A549 treated with dexamethasone at 1 μM for 4 hours (cell line): ENCODE data around the gene MUS81. TPM values are rescaled to one million over a fixed set of nuclear protein-coding genes. Genes with fewer than 3 reads are reported as not detected.

Experiments
- total RNA-seq: library from RNA; stranded (reverse); fragments of 200-300 nt; extraction: Qiagen RNA extraction; gene quantifications from 5 replicates; pipeline ENCODE4 v1.2.3, GENCODE V29; 2022

Gene MUS81
- 22.6 to 34.8 TPM (median 32.1 TPM) in 5 replicates for total RNA-seq

GRCh38 chr11:65860278-65861164 is at the start of gene MUS81:
MUS81 (plus strand) TSS chr11:65860433; CDS start chr11:65860754, 321 bp downstream.

GRCh38 chr11:65833297-65834030 is 26.8 kb upstream of the MUS81 start, which contains the start of gene SNX32:
SNX32 (plus strand) TSS chr11:65833963; CDS start chr11:65834066, 103 bp downstream.

GRCh38 chr11:65857853-65858680 is 2.2 kb upstream of the MUS81 start, which contains the start of gene CFL1:
CFL1 (minus strand) TSS chr11:65858180; CDS start chr11:65858099, 81 bp downstream.

GRCh38 chr11:65872586-65873317 is 12.5 kb downstream of the MUS81 start, which contains the start of gene EFEMP2:
EFEMP2 (minus strand) TSS chr11:65872800; CDS start chr11:65872354, 446 bp downstream.

GRCh38 chr11:65879617-65880016 is 19.4 kb downstream of the MUS81 start, which contains the start of gene CTSW:
CTSW (plus strand) TSS chr11:65879837; CDS start chr11:65879855, 18 bp downstream.

GRCh38 chr11:65888163-65888814 is 28.1 kb downstream of the MUS81 start, which contains the start of gene FIBP:
FIBP (minus strand) TSS chr11:65888471; CDS start chr11:65888418, 53 bp downstream.

GRCh38 chr11:65890324-65891218 is 30.3 kb downstream of the MUS81 start, which contains the start of gene CCDC85B:
CCDC85B (plus strand) TSS chr11:65890673; CDS start chr11:65890784, 111 bp downstream.

GRCh38 chr11:65900125-65900898 is 40.1 kb downstream of the MUS81 start, which contains the start of gene FOSL1:
FOSL1 (minus strand) TSS chr11:65900388; CDS start chr11:65900339, 49 bp downstream.

Other genes with a start within 250 kb of the MUS81 start
- 39.9 to 50.8 TPM (median 46.4 TPM) in 5 replicates for gene MAP3K11, start 246.2 kb upstream of the MUS81 start, total RNA-seq
- 22.5 to 37.8 TPM (median 36.0 TPM) in 5 replicates for gene PCNX3, start 244.7 kb upstream of the MUS81 start, total RNA-seq
- gene SIPA1, start 222.3 kb upstream of the MUS81 start, total RNA-seq: 9.4 to 16.4 TPM (median 15.6 TPM) in 5 replicates
- 58.7 to 77.6 TPM (median 77.2 TPM) in 5 replicates for gene RELA, start 197.5 kb upstream of the MUS81 start, total RNA-seq
- gene KAT5, start 148.2 kb upstream of the MUS81 start, total RNA-seq: 43.0 to 54.7 TPM (median 52.9 TPM) in 5 replicates
- gene RNASEH2C, start 139.6 kb upstream of the MUS81 start, total RNA-seq: 22.8 to 46.0 TPM (median 44.1 TPM) in 5 replicates
- 7.5 to 12.1 TPM (median 10.0 TPM) in 5 replicates for gene AP5B1, start 79.5 kb upstream of the MUS81 start, total RNA-seq
- gene OVOL1, start 73.4 kb upstream of the MUS81 start, total RNA-seq: 0.05 to 0.12 TPM (median 0.08 TPM) in 5 replicates
- 0.03 to 0.08 TPM (median 0.04 TPM) in 3 of 5 replicates, not detected in the others for gene SNX32, start 26.5 kb upstream of the MUS81 start, total RNA-seq
- gene CFL1, start 2.3 kb upstream of the MUS81 start, total RNA-seq: 2,038 to 2,379 TPM (median 2,208 TPM) in 5 replicates
- 0.21 to 1.0 TPM (median 0.78 TPM) in 5 replicates for gene EFEMP2, start 12.4 kb downstream of the MUS81 start, total RNA-seq
- gene CTSW, start 19.4 kb downstream of the MUS81 start, total RNA-seq: 0.07 to 0.15 TPM in 2 of 5 replicates, not detected in the others
- 68.8 to 91.4 TPM (median 86.2 TPM) in 5 replicates for gene FIBP, start 28.0 kb downstream of the MUS81 start, total RNA-seq
- gene CCDC85B, start 30.2 kb downstream of the MUS81 start, total RNA-seq: 20.6 to 40.4 TPM (median 35.5 TPM) in 5 replicates
- 101 to 162 TPM (median 128 TPM) in 5 replicates for gene FOSL1, start 40.0 kb downstream of the MUS81 start, total RNA-seq
- gene C11orf68, start 58.6 kb downstream of the MUS81 start, total RNA-seq: 27.5 to 41.8 TPM (median 38.7 TPM) in 5 replicates
- 168 to 287 TPM (median 230 TPM) in 5 replicates for gene DRAP1, start 59.0 kb downstream of the MUS81 start, total RNA-seq
- gene TSGA10IP, start 85.0 kb downstream of the MUS81 start, total RNA-seq: not detected in 5 replicates
- gene SART1, start 101.3 kb downstream of the MUS81 start, total RNA-seq: 46.1 to 70.0 TPM (median 66.5 TPM) in 5 replicates
- 39.5 to 47.3 TPM (median 42.0 TPM) in 5 replicates for gene EIF1AD, start 141.7 kb downstream of the MUS81 start, total RNA-seq
- 383 to 500 TPM (median 463 TPM) in 5 replicates for gene BANF1, start 142.1 kb downstream of the MUS81 start, total RNA-seq
- not detected in 5 replicates for gene CST6, start 151.6 kb downstream of the MUS81 start, total RNA-seq
- 0.61 to 0.99 TPM (median 0.95 TPM) in 5 replicates for gene CATSPER1, start 166.0 kb downstream of the MUS81 start, total RNA-seq
- gene GAL3ST3, start 188.7 kb downstream of the MUS81 start, total RNA-seq: not detected in 5 replicates
- 175 to 193 TPM (median 190 TPM) in 5 replicates for gene SF3B2, start 191.9 kb downstream of the MUS81 start, total RNA-seq
- gene PACS1, start 209.8 kb downstream of the MUS81 start, total RNA-seq: 61.9 to 105 TPM (median 92.3 TPM) in 5 replicates